Myocyte (in vitro differentiated cells): Measurements from ENCODE around the gene YBX3. TPM values are rescaled to one million over a fixed set of nuclear protein-coding genes. Genes with fewer than 3 reads are reported as not detected.
A peak's percentile ranks its signal among the peaks of the same experiment; 100 is the strongest.
"Not testable (repeated sequence)": the region's sequence is repeated elsewhere in the genome, so short reads cannot be mapped to it uniquely, and the experiment has no call there.

Experiments used
- DNase-seq: peaks from one replicate; pipeline ENCODE4 v3.0.0-alpha.2; 2012; ENCODE audit warnings: low read depth
- polyA plus RNA-seq: library from polyadenylated mRNA; unstranded; fragments of >200 nt; gene quantifications from one replicate; pipeline ENCODE4 v1.2.1, GENCODE V29; 2012; ENCODE audit warnings: missing spikeins
- total RNA-seq: library from RNA; depleted of rRNA; stranded (reverse); fragments of >200 nt; gene quantifications from 2 replicates; pipeline ENCODE4 v1.2.3, GENCODE V29; 2014

The YBX3 gene
- 202 and 228 TPM in 2 replicates for total RNA-seq
- polyA plus RNA-seq: 280 TPM

DNA sequence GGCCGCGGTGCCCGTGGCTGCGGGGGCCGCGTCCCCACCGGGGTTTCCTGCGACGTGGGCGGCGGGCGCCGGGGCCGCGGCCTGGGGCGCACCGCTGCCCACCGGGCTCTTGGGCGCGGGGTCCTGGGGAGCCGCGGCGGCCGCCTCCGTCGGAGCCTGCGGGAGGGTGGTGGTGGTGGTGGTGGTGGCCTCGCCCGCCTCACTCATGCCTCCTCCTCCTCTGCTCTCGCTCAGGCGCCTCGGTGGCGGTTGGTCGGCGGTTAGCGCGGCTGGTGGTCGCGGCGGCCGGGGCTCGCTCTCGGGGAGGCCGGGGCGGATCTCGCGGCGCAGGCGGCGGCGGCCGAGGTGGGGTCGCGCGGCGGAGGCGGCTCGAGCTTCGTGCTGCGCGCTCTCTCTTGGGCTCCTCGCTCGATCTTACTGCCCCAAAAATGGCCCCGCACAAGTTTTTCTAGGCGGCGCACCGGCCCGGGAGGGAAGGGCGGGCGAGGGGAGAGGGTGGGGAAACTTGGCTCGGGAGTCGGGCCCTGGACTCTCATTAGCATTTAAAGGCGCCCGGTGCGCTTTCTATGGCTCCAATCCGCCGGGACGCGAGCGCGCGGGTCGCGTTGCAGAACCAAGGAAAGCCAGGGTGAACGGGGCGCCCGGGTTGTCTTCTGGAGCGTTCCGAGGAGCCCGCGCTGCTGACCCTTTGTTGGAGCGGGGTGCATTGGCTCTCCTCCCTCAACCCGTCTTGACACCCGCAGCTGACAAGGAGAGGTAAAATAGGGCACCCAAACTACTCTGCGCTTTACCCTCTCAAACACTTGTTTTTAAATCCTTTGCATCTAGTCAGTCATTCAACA is at the start of gene YBX3:
YBX3 (minus strand) TSS at position 419 of the 842 bp plus-strand sequence; CDS start at position 207, 212 bp downstream.
- peak; percentile 91 for DNase-seq

DNA sequence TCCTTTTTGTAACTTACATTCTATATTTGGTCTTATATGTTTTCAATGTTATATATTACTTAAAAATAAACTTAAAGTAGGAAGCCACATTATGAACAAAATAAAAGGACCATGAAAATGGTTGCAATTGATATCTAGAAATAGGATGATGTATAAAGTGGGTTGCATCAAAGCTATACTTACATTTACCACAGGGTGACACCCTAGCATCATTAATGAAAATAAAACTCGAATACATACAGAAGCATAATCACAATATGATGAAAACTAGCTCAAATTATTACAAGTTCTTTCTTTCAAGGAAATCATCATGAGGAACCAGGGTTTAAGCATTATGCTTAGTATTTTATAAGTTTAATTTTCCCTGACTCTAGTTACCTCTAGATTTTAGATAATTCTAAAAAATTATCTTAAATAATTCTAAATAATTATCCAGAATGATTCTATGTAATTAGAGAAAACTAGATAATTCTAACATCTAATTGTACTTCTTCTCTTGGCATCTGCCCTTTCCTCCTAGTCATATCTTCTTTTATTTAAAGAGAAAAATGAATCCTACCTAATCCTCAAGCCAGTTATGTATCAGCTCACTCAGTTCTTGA is 48.1 kb upstream of the YBX3 start:
- peak; percentile 70 for DNase-seq

DNA sequence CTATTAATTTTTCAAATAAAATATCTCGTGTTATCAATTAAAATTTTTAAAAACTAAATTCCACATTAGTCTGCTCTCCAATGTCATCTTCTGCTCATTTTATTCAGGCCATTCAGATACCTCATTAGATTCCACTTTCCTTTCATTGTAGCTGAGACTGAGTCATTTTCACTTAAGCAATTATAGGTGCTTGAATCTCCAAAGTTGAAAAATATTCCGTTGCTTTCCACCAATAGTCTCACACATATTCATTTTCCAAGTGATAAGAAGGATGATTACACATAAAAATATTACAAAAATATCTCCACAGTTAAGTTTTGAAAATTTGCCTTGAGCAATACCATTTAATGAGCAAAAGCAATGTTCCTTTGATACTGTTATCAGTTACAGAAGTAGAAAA is 36.5 kb upstream of the YBX3 start:
- DNase-seq: no peak

DNA sequence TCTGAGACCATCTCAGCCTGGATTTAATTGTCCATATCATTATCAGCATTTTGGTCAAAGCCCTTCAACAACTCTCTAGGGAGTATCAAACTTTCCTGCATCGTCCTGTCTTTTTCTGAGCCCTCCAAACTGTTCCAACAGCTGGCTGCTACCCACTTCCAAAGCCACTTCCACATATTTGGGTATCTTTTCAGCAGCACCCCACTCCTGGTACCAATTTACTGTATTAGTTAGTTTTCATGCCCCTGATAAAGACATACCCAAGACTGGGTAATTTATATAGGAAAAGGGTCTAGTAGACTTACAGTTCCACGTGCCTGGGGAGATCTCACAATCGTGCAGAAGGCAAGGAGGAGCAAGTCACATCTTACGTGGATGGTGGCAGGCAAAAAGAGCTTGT is 33.1 kb upstream of the YBX3 start:
- DNase-seq: no peak

DNA sequence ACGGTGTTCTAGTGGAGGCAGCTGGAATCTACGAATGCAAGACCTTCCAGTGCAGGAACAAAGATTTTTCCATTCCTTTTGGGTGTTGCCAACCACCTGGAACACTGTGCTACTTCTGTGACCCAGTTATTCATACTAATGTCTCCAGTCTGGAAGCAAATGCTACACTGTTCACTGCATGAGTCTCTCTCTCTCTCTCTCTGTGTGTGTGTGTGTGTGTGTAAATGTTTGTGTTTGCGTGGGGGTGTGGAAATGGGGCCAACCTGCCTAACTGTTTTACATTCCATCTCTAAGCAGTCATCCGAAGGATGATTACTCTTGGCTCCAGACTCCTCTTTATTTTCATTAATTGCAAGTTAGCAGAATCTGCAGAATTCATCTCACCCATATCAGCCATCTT is 29.9 kb upstream of the YBX3 start:
- peak; percentile 2 for DNase-seq

DNA sequence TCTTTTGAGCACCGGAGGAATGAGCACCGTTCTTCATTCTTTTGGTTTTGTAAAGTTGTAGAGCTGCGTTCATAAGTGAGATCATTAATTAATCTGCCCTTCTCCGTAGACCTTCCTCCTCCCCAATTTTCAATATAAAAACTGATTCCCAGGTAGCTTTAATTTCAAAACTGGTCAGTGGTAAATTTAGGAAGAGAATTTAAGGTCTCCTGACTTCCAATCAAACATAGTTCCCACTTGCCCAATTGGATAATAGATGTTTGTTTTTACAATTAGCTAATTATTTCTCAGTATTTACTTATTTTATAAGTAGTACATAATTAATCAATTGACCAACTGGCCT is 27.2 kb upstream of the YBX3 start:
- DNase-seq: no peak

DNA sequence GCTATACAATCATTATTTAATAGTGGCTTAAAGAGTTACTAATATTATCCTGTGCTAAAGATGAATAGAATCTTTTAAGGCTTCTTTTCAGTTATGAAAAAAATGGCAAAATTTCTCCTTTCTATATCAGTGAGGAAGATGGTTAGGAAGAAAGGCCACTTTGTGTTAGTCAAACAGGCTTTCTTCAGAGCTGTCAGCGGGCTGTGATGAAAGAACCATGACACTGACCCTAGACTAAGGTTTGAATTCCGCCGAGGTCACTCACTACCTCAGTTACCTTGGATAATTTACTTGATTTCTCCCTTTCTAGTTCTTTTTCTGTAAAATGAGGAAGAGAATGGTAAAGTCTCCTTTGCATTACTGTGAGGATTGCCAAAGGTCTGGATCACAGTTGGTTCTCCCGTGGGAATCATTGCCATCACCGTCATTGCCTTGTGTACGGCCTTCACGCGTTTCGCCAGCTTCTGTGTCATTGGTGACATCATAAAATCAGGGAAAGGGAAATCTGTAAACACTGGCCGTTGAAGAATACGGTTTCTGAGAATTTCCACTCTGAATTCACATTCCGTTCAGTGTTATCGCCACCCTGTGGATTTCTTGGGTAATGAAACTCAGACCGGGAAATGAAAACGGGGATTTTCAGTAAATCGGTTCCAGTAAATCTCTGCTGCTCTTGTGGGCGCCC is 26.7 kb upstream of the YBX3 start:
- peak; percentile 93 for DNase-seq

DNA sequence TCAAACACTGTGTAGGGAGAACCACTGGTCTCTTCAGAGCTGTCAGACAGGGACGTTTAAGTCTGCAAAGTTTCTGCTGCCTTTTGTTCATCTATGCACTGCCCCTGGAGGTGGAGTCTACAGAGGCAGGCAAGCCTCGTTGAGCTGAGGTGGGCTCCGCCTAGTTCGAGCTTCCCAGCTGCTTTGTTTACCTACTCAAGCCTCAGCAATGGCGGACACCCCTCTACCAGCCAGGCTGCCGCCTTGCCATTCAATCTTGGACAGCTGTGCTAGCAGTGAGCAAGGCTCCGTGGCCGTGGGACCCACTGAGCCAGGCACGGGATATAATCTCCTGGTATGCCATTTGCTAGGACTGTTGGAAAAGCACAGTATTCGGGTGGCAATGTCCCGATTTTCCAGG is 24.6 kb upstream of the YBX3 start:
- DNase-seq: no peak

DNA sequence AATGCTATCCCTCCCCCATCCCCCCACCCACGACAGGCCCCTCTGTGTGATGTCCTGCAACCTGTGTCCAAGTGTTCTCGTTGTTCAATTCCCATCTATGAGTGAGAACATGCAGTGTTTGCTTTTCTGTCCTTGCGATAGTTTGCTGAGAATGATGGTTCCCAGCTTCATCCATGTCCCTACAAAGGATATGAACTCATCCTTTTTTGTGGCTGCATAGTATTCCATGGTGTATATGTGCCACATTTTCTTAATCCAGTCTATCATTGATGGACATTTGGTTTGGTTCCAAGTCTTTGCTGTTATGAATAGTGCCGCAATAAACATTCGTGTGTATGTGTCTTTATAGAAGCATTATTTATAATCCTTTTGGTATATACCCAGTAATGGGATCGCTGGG is 20.3 kb upstream of the YBX3 start:
- not testable (repeated sequence) for DNase-seq

DNA sequence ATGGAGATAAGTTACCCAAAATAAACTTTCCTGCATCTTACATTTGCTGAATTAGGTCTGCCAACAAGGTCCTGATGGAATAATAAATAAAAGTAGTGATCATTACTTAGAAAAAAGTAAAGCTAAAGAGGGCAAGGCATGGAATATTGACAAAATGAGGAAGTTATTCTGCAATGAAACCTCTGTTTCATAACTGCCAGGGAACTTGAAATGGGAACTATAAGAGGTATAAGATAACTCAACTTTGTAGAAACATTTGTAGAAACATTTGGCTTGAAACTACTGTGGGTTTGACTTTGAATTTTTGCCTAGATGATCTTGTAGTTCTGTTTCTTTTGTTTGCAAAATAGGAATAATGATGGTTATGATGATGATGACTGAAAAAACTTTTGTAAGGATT is 18.7 kb upstream of the YBX3 start:
- DNase-seq: no peak

DNA sequence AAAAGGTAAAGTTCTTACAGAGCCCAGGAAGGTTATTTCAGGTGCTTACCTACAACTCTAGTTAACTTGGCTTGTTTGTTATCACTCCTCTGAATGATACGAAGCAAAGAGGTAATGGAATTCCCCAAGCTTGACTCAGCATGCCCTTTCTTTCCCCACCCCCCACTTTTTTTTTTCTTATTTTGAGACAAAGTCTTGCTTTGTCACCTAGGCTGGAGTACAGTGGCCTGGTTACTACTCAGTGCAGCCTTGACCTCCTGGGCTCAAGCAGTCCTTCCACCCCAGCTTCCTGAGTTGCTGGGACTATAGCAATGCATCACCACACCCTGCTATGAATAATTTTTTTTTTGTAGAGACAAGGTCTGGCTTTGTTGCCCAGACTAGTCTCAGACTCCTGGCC is 17.1 kb upstream of the YBX3 start:
- DNase-seq: no peak

DNA sequence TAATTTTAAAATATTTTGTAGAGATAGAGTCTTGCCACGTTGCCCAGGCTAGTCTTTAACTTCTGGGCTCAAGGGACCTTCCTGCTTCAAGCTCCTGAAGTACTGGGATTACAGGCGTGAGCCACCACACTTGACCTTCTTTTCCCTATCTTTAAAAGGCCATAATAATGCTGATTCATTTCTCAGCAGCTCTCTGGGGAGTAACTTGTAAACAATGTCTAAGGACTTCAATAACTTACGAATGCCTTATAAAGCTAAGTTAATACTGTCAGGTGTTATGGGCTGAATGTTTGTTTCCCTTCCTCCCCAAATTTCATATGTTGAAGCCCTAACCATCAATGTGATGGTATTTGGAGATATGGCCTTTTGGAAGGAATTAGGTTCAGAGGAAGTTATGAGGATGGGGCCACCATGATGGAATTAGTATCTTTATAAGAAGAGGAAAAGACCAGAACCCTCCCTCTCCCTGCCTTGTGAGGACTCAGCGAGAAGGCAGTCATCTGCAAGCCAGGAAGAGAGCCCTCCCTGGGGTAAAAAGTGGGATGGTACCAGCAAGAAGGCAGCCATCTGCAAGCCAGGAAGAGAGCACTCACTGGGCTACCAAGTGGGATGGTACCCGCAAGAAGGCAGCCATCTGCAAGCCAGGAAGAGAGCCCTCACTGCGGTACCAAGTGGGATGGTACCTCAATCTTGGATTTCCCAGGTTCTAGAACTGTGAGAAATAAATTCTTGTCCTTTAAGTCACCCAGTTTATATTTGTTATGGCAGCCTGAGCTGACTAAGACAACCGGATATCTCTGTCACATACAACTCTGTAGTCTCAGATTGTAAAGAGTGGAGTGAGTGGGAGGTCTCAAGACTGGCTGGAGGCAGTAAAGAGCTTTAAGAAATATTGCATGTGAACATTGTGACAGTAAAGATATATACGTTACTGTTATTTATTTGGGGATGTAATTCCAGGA is 16.3 kb upstream of the YBX3 start:
- no peak for DNase-seq

DNA sequence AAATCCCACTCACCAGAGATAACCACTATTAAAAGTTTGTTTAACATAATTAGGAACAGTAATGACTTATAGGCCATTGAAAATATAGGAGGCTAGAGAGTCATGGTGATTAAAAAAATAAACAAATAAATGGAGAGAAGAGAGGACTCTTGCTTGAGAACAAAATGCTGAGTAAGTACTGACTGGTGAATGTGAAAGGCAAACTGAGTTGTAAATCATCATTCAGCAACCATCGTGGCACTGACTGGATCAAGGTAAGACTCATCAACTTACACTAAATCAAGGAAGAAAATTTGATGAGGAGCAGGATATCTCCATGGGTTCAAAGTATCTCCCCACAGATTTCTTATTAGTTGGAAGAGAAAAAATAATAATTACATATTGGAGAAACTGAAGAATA is 14.1 kb upstream of the YBX3 start:
- no peak for DNase-seq

DNA sequence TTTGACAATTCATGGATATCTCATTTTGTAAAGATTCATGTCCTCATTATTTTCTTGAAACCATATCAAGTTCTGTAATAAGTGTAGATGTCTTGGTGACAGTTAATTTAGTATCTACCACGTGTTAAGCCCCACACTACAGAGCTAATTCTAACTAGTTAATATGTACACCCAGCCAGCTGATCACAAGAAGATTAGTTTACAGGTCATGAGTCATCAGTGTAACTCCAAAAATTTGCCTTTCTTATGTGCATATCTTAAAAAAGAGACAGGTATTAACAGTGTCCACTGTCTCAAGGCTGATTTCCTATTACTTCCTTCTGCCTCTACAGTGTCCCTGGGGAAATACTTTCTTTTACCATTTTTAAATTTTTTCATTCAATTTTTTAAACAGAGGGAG is 13.3 kb upstream of the YBX3 start:
- no peak for DNase-seq

DNA sequence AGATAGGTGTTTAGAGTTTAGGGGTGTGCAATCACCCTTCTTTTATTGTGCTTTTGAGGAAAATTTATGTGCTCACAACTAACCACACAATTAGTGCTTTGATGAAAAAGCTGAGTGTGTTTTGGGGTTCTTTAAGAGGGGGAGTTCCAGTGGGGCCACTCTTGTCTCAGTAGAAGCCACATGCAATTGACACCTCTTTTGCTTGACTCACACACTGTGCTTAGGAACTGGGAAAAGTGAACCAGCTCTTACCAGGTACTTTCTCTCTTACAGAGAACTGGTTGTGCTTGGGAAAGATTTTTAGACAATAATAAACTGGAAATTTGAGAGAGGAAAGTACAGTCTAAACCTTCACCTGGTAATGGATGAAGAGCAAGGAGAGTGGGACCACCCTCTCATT is 12.3 kb upstream of the YBX3 start:
- no peak for DNase-seq

DNA sequence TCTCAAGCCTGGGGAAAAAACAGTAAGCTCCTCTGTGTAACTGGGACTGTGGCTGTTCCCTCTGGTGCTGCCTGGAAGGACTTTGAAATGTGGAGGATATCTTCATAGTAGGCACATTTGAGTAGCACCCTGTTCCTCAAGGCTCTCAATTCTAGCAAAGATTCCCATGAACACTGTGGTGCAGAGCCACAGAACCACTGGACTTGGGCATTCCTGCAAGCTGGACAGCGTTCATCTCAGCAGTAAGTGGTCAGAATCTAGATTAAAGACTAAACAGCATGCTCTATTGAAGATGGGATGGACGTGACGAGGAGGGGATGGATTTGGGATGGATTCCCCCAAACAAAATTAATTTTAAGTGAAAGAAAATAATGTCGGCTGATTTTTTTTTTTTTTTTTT is 9.4 kb upstream of the YBX3 start:
- no peak for DNase-seq

DNA sequence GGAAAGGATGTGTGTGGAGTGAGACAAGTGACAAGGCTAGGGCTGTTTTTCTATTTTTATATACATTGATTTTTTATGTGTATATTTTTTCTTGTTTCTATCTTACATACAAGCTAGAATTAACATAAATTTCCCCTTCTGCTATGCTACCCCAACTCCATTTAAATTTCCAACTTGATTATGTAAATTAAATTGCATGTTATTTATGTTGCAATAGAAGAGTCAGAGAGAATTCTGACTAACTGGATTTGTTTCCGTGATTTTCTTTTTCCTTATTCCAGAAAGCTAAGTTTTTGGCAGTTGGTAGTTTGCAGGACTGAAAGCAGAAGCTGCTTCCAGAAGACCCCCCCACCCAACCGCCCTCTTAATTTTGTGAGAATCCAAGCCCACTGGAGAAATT is 8.9 kb upstream of the YBX3 start:
- no peak for DNase-seq

DNA sequence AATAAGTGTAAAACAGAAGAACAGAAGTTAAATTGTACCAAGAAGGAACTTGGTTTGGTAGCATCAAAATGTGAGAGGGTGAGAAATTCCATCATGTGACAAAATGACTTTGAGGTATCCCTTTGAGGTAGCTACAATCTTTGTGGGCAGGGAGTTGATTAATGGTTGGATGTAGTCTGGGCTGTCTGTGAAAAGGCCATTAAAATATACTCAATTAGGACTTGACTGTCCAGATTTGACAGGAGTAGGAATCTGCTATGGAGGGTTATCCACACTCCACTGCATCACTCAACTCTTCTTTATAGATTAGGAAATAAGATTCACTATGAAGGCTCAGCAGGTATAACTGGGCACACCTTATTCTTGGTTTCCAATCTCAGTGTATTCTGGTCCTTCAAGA is 7.4 kb upstream of the YBX3 start:
- no peak for DNase-seq

DNA sequence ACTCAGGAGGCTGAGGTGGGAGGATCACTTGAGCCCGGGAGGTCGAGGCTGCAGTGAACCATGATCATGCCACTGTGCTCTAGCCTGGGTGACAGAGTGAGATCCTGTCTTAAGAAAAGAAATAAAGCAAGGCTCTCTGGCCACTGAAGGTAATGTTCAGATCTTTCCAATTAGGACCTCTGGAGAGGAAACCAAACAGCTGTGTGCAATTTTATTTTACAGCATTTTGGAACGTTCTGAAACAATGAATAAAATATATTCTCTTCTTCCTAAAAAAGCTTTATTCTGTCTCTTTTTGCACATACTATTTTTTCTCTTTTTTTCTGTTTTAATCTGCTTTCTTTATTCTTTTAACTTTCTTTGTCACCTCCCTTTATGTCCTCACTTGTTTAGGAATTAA is 5.0 kb upstream of the YBX3 start:
- no peak for DNase-seq

DNA sequence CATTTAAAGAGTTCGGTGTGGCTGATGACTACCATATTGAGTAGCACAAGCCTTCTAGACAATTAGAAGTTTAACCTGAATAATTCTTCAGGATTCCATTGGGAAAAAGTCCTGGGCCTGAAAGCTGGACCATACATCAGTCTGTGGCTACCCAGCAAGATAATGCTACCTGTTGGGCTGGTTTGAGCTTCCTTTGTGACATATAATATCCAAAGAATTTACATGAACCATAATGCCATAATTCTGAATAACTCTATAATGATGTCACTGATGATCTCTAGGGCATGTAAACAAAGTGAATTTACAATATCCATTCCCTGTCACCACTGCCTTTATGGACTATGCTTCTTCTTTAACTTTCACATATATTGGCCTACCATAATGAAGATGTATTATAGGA is 3.8 kb upstream of the YBX3 start:
- DNase-seq: no peak

DNA sequence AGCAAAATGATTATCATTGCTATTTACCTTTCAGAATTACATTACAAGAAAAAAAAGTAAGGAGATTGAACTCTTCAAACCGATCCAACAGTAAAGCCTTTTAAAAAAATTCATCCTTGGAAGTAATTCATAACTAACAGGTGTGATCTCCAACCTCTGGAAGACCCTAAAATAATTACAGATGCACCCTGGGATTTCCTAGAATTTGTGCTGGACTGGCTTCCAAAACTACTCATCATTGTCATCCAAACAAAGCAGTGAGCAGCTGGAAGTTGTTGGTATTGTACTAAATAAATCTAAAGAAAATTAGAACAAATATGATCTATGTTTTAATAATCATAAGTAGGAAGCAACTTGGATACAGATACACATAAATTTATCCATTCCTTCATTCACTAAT is 1.9 kb upstream of the YBX3 start:
- DNase-seq: no peak
